ENCODE results near the gene MED13L.

The MED13L gene

GRCh38 chr12:115943310-115943629 lies 334.2 kb downstream of the MED13L start:
- TF ChIP-seq SIN3A (IDR thresholded peaks at IDR 0.05; ENCODE audit: borderline replicate concordance, insufficient read depth, low read length) (no peak), FOXP2 (optimal IDR thresholded peaks at IDR 0.05; ENCODE audit: borderline replicate concordance, extremely low read depth, extremely low read length, insufficient read depth) (no peak), TAF1 (IDR thresholded peaks at IDR 0.05; ENCODE audit: borderline replicate concordance, insufficient read depth, low read length) (no peak), POLR2AphosphoS5 (IDR thresholded peaks at IDR 0.05; ENCODE audit: low read depth, low read length) (no peak), REST (IDR thresholded peaks at IDR 0.05; ENCODE audit: insufficient read depth in 1 of 2, low read depth in 2 of 2, low read length in 2 of 2) (no peak)

GRCh38 chr12:115942346-115942745 lies 335.1 kb downstream of the MED13L start:
- TF ChIP-seq FOXP2 (optimal IDR thresholded peaks at IDR 0.05; ENCODE audit: borderline replicate concordance, extremely low read depth, extremely low read length, insufficient read depth) = no peak
- no peak for TF ChIP-seq REST (IDR thresholded peaks at IDR 0.05; ENCODE audit: insufficient read depth in 1 of 2, low read depth in 2 of 2, low read length in 2 of 2)
- TF ChIP-seq POLR2AphosphoS5 (IDR thresholded peaks at IDR 0.05; ENCODE audit: low read depth, low read length) = no peak
- TF ChIP-seq TAF1 (IDR thresholded peaks at IDR 0.05; ENCODE audit: borderline replicate concordance, insufficient read depth, low read length) = no peak
- TF ChIP-seq SIN3A (IDR thresholded peaks at IDR 0.05; ENCODE audit: borderline replicate concordance, insufficient read depth, low read length) = no peak

- no peak for TF ChIP-seq SIN3A (IDR thresholded peaks at IDR 0.05; ENCODE audit: borderline replicate concordance, insufficient read depth, low read length)
- no peak for TF ChIP-seq POLR2AphosphoS5 (IDR thresholded peaks at IDR 0.05; ENCODE audit: low read depth, low read length)
- TF ChIP-seq REST (IDR thresholded peaks at IDR 0.05; ENCODE audit: insufficient read depth in 1 of 2, low read depth in 2 of 2, low read length in 2 of 2) = no peak
Measured at GRCh38 chr12:115941362-115941761, 336.1 kb downstream of the MED13L start.

GRCh38 chr12:115938794-115939377 lies 338.6 kb downstream of the MED13L start:
- no peak for TF ChIP-seq REST (IDR thresholded peaks at IDR 0.05; ENCODE audit: insufficient read depth in 1 of 2, low read depth in 2 of 2, low read length in 2 of 2)
- no peak for TF ChIP-seq POLR2AphosphoS5 (IDR thresholded peaks at IDR 0.05; ENCODE audit: low read depth, low read length)
- TF ChIP-seq SIN3A (IDR thresholded peaks at IDR 0.05; ENCODE audit: borderline replicate concordance, insufficient read depth, low read length) = no peak
- no peak for TF ChIP-seq TAF1 (IDR thresholded peaks at IDR 0.05; ENCODE audit: borderline replicate concordance, insufficient read depth, low read length)
- TF ChIP-seq FOXP2 (optimal IDR thresholded peaks at IDR 0.05; ENCODE audit: borderline replicate concordance, extremely low read depth, extremely low read length, insufficient read depth) = no peak

Data from PFSK-1 (cell line).